AG04450 (cell line): ENCODE measurements around the gene OTUD3. TPM values are rescaled to one million over a fixed set of nuclear protein-coding genes. Genes with fewer than 3 reads are reported as not detected.

ENCODE experiments used
- CTCF ChIA-PET: fragments of 300-600, 350-600 bp; formaldehyde crosslinking; extraction: SDS; loops from one replicate; lab custom pipeline; 2022; ENCODE audit warnings: antibody characterized with exemption, inconsistent platforms; lab: Charles Lee
- POLR2A ChIA-PET: fragments of 350-600 bp; formaldehyde crosslinking; extraction: SDS; loops from one replicate; lab custom pipeline; 2021; ENCODE audit warnings: antibody characterized with exemption, inconsistent platforms; lab: Yijun Ruan, JAX
- DNase-seq: peaks from one replicate; pipeline ENCODE4 v3.0.0-alpha.2; 2011; ENCODE audit warnings: low read depth, low spot score
- H3K27ac ChIP-seq: one replicate; pipeline ENCODE4 v1.5.1; 2012; ENCODE audit warnings: low read depth, low read length, control low read depth
- H3K27me3 ChIP-seq: one replicate; pipeline ENCODE4 v1.6.0; 2012; ENCODE audit warnings: low read length; ENCODE audit not compliant: control insufficient read depth, insufficient read depth
- H3K4me3 ChIP-seq: 2 replicates; pipeline ENCODE4 v1.5.1; 2011; ENCODE audit warnings: mild to moderate bottlenecking, low read depth, low read length, control low read depth
- H3K9me3 ChIP-seq: 2 replicates; pipeline ENCODE4 v1.5.1; 2012; ENCODE audit warnings: low read length; ENCODE audit not compliant: control insufficient read depth, insufficient read depth
- polyA plus RNA-seq: library from polyadenylated mRNA; depleted of rRNA; stranded (reverse); fragments of >200 nt; gene quantifications from 2 replicates; pipeline ENCODE4 v1.2.3, GENCODE V29; 2011
- TF ChIP-seq, protein P1 (sequence below): IDR thresholded peaks from 2 replicates; pipeline ENCODE4 v1.5.1; 2011; ENCODE audit warnings: low read depth, low read length, control low read depth, inconsistent platforms

The OTUD3 gene
- polyA plus RNA-seq, 1 experiment: 4.8 TPM

GRCh38 chr1:19884312-19884711, 2.1 kb downstream of the OTUD3 start:
- H3K9me3 ChIP-seq: no peaks in the 10 kb centered on the region
- CTCF ChIA-PET: no interaction called here
- TF ChIP-seq, protein P1, sequence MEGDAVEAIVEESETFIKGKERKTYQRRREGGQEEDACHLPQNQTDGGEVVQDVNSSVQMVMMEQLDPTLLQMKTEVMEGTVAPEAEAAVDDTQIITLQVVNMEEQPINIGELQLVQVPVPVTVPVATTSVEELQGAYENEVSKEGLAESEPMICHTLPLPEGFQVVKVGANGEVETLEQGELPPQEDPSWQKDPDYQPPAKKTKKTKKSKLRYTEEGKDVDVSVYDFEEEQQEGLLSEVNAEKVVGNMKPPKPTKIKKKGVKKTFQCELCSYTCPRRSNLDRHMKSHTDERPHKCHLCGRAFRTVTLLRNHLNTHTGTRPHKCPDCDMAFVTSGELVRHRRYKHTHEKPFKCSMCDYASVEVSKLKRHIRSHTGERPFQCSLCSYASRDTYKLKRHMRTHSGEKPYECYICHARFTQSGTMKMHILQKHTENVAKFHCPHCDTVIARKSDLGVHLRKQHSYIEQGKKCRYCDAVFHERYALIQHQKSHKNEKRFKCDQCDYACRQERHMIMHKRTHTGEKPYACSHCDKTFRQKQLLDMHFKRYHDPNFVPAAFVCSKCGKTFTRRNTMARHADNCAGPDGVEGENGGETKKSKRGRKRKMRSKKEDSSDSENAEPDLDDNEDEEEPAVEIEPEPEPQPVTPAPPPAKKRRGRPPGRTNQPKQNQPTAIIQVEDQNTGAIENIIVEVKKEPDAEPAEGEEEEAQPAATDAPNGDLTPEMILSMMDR: no peak
- H3K27me3 ChIP-seq: no peaks in the 10 kb centered on the region
- H3K4me3 ChIP-seq: no peak overlapping the region
- no peak for DNase-seq
- H3K27ac ChIP-seq: no peak overlapping the region
- POLR2A ChIA-PET: no interaction called here

DNA sequence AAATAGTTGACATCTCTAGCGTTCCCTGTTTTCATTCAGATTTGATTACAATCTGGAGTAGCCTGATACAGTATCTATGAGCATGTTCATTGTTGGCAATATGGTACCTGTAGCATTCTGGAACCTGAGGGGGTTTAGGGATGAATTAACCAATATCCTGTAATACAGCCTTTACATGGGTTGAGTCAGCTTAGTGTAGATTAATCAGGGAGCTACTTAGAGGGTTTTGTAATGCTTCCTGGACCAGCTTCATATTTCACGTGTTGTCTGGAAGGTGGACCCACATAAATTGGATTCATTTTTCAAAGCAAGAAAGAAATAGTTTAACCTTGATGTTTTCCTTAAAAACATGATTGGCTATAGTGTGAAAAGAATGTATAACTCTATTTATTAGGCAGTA, 3.6 kb downstream of the OTUD3 start:
- no peak overlapping the region for H3K4me3 ChIP-seq
- TF ChIP-seq, protein P1: no peak
- no peaks in the 10 kb centered on the region for H3K27me3 ChIP-seq
- no peak for DNase-seq
- ChIA-PET POLR2A (no interaction called here), CTCF (interaction anchor here (1.5 kb wide), 1 partner anchor 327 kb away, joined by 3 read pairs; no protein-coding TSS in a partner anchor)
- no peaks in the 10 kb centered on the region for H3K9me3 ChIP-seq
- H3K27ac ChIP-seq: no peak overlapping the region

DNA sequence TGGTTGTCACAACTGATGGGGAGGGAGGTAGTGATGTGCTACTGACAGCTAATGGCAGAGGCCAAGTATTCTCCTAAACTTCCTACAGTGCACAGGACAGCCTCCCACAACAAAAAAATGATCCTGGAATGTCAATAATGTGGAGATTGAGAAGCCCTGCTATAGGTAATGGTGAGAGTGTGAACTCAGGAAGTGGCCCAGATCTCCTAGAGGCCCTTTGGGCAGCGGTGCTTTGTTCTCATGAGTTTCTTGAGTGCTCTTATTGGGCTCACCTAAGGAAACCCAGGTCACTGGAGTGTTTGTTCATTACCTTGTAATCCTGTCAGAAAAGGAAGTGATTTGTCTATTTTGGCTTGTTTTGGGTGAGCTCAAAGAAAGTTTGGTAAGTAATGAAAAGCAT, 5.9 kb downstream of the OTUD3 start:
- CTCF ChIA-PET: no interaction called here
- Histone ChIP-seq H3K9me3 (no peaks in the 10 kb centered on the region), H3K4me3 (no peak overlapping the region), H3K27ac (no peak overlapping the region), H3K27me3 (no peaks in the 10 kb centered on the region)
- no peak for DNase-seq
- POLR2A ChIA-PET: no interaction called here
- TF ChIP-seq, protein P1: no peak

- no peak for DNase-seq
- no peak overlapping the region for H3K4me3 ChIP-seq
- ChIA-PET POLR2A (no interaction called here), CTCF (no interaction called here)
- no peaks in the 10 kb centered on the region for H3K9me3 ChIP-seq
- no peaks in the 10 kb centered on the region for H3K27me3 ChIP-seq
- no peak overlapping the region for H3K27ac ChIP-seq
- TF ChIP-seq, protein P1: no peak
Observed at GRCh38 chr1:19889656-19890055, 7.5 kb downstream of the OTUD3 start.

DNA sequence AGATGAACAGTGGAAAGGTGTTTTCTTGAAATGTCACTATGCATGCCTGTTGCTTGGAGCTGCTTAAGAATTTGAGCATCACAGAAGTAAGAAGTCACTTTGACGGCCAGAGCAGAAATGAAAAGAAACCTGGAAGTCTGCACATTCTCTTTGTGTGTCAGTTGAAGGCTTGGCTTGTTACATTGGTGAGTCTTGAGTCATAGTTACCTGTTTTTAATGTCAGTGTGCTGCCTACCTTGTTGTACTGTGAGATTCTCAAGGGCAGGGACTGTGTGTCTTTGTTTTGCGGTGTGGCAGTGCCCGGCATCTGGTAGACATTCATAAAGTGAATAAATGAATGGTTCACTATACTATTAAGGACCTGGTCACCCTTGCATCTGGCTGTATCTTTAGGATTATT, 9.9 kb downstream of the OTUD3 start:
- Histone ChIP-seq H3K27ac (no peak overlapping the region), H3K9me3 (no peaks in the 10 kb centered on the region), H3K27me3 (no peaks in the 10 kb centered on the region), H3K4me3 (no peak overlapping the region)
- CTCF ChIA-PET: no interaction called here
- POLR2A ChIA-PET: interaction anchor here (1.0 kb wide), 1 partner anchor 10 kb away, joined by 3 read pairs; the partner anchor contains the start of gene OTUD3
- TF ChIP-seq, protein P1: no peak
- DNase-seq: no peak
